ENCODE results near the gene RNF175.

RNF175 gene

GRCh38 chr4:153764601-153765368, 5.0 kb upstream of the RNF175 start:
- TF ChIP-seq CTCF (IDR thresholded peaks at IDR 0.05; ENCODE audit: insufficient read depth, low read length, poor library complexity, severe bottlenecking), result no peak
- TF ChIP-seq EZH2phosphoT487 (conservative IDR thresholded peaks at IDR 0.05; ENCODE audit: low read length), result no peak
- Histone ChIP-seq H3K4me2 (ENCODE audit: low read depth, low read length, poor library complexity, severe bottlenecking) (no peak overlapping the region), H3K36me3 (ENCODE audit: low read length) (no peaks in the 10 kb centered on the region), H3K9ac (ENCODE audit: low read length) (no peak overlapping the region), H3K79me2 (ENCODE audit: insufficient read depth, low read length) (no peaks in the 10 kb centered on the region), H3K9me3 (ENCODE audit: insufficient read depth, low read length) (no peaks in the 10 kb centered on the region), H3K27ac (ENCODE audit: low read depth, low read length) (no peak overlapping the region), H3K4me3 (ENCODE audit: insufficient read depth, low read length, poor library complexity, severe bottlenecking) (no peak overlapping the region), H3K27me3 (ENCODE audit: low read length) (no peaks in the 10 kb centered on the region), H3K9me2 (replicated peaks; ENCODE audit: insufficient read depth, low read length) (no peaks in the 10 kb centered on the region), H3F3A (ENCODE audit: insufficient read depth) (no peaks in the 10 kb centered on the region), H4K20me1 (ENCODE audit: low read depth, low read length) (no peaks in the 10 kb centered on the region), H2AFZ (ENCODE audit: low read depth, low read length, severe bottlenecking) (no peak overlapping the region)

GRCh38 chr4:153763404-153763803, 3.6 kb upstream of the RNF175 start:
- Histone ChIP-seq H3K79me2 (ENCODE audit: insufficient read depth, low read length) (no peaks in the 10 kb centered on the region), H4K20me1 (ENCODE audit: low read depth, low read length) (no peaks in the 10 kb centered on the region), H3K9ac (ENCODE audit: low read length) (no peak overlapping the region), H3K9me2 (replicated peaks; ENCODE audit: insufficient read depth, low read length) (no peaks in the 10 kb centered on the region), H3K4me2 (ENCODE audit: low read depth, low read length, poor library complexity, severe bottlenecking) (no peak overlapping the region), H3K27ac (ENCODE audit: low read depth, low read length) (no peak overlapping the region), H3K9me3 (ENCODE audit: insufficient read depth, low read length) (no peaks in the 10 kb centered on the region), H3K27me3 (ENCODE audit: low read length) (no peaks in the 10 kb centered on the region), H3K36me3 (ENCODE audit: low read length) (no peaks in the 10 kb centered on the region), H3K4me3 (ENCODE audit: insufficient read depth, low read length, poor library complexity, severe bottlenecking) (no peak overlapping the region), H3F3A (ENCODE audit: insufficient read depth) (no peaks in the 10 kb centered on the region), H2AFZ (ENCODE audit: low read depth, low read length, severe bottlenecking) (no peak overlapping the region)
- no peak for TF ChIP-seq CTCF (IDR thresholded peaks at IDR 0.05; ENCODE audit: insufficient read depth, low read length, poor library complexity, severe bottlenecking)
- no peak for TF ChIP-seq EZH2phosphoT487 (conservative IDR thresholded peaks at IDR 0.05; ENCODE audit: low read length)

GRCh38 chr4:153758688-153759406, 977 bp downstream of the RNF175 start:
- no peak overlapping the region for H3K4me3 ChIP-seq (ENCODE audit: insufficient read depth, low read length, poor library complexity, severe bottlenecking)
- H2AFZ ChIP-seq (ENCODE audit: low read depth, low read length, severe bottlenecking), result no peak overlapping the region
- no peaks in the 10 kb centered on the region for H3K79me2 ChIP-seq (ENCODE audit: insufficient read depth, low read length)
- no peak overlapping the region for H3K4me2 ChIP-seq (ENCODE audit: low read depth, low read length, poor library complexity, severe bottlenecking)
- no peak overlapping the region for H3K27ac ChIP-seq (ENCODE audit: low read depth, low read length)
- no peaks in the 10 kb centered on the region for H3K9me3 ChIP-seq (ENCODE audit: insufficient read depth, low read length)
- TF ChIP-seq CTCF (IDR thresholded peaks at IDR 0.05; ENCODE audit: insufficient read depth, low read length, poor library complexity, severe bottlenecking) (no peak), EZH2phosphoT487 (conservative IDR thresholded peaks at IDR 0.05; ENCODE audit: low read length) (no peak)
- H3K9me2 ChIP-seq (replicated peaks; ENCODE audit: insufficient read depth, low read length), result no peaks in the 10 kb centered on the region
- no peaks in the 10 kb centered on the region for H4K20me1 ChIP-seq (ENCODE audit: low read depth, low read length)
- H3K27me3 ChIP-seq (ENCODE audit: low read length), result no peaks in the 10 kb centered on the region
- no peak overlapping the region for H3K9ac ChIP-seq (ENCODE audit: low read length)
- H3F3A ChIP-seq (ENCODE audit: insufficient read depth), result no peaks in the 10 kb centered on the region
- H3K36me3 ChIP-seq (ENCODE audit: low read length), result no peaks in the 10 kb centered on the region

All from SU-DHL-6 (cell line).